HAP-1 (cell line): ENCODE data around the gene SNRNP35.
A peak's percentile ranks its signal among the peaks of the same experiment; 100 is the strongest.
"Not testable (repeated sequence)": the region's sequence is repeated elsewhere in the genome, so short reads cannot be mapped to it uniquely, and the experiment has no call there.

ENCODE experiments used
- DNase-seq, 2 experiments: peaks; one replicate each; pipeline ENCODE4 v3.0.0-alpha.2; 2016 to 2020; ENCODE audit warnings: low spot score in 2 of 2
- H3K27me3 ChIP-seq: fragments of 250-450 bp; sonication (Bioruptor Pico); 2 replicates; pipeline ENCODE4 v1.5.1; 2020; ENCODE audit warnings: low read depth, mild to moderate bottlenecking, moderate library complexity
- H3K36me3 ChIP-seq: fragments of 250-450 bp; sonication (Bioruptor Pico); replicated peaks from 2 replicates; pipeline ENCODE4 v1.5.1; 2020; ENCODE audit warnings: mild to moderate bottlenecking
- H3K4me1 ChIP-seq: fragments of 250-450 bp; sonication (Bioruptor Pico); 2 replicates; pipeline ENCODE4 v1.5.1; 2020; ENCODE audit warnings: mild to moderate bottlenecking
- H3K4me3 ChIP-seq: fragments of 250-450 bp; sonication (Bioruptor Pico); 2 replicates; pipeline ENCODE4 v1.5.1; 2020; ENCODE audit warnings: mild to moderate bottlenecking, moderate library complexity
- H3K9me3 ChIP-seq: fragments of 250-450 bp; sonication (Bioruptor Pico); 2 replicates; pipeline ENCODE4 v1.5.1; 2020; ENCODE audit warnings: mild to moderate bottlenecking, moderate library complexity
- in situ Hi-C: fragments of 300-500 bp; cut with MboI; formaldehyde crosslinking; loops from 3 replicates; pipeline ENCODE4 v1.14.3; 2020; ENCODE audit warnings: low sequenced_read_pairs, inconsistent platforms, mixed read lengths

The SNRNP35 gene

GRCh38 chr12:123441523-123442164, 16.3 kb upstream of the SNRNP35 start:
- no peak for DNase-seq
- H3K36me3 ChIP-seq: no peaks in the 10 kb centered on the region
- no peaks in the 10 kb centered on the region for H3K27me3 ChIP-seq
- no peak overlapping the region for H3K4me3 ChIP-seq
- in situ Hi-C loops: no loop called here
- H3K4me1 ChIP-seq: no peaks in the 10 kb centered on the region; the same call in none of the 2 replicates
- no peaks in the 10 kb centered on the region for H3K9me3 ChIP-seq

- Histone ChIP-seq H3K27me3 (no peaks in the 10 kb centered on the region), H3K4me1 (no peaks in the 10 kb centered on the region; the same call in none of the 2 replicates), H3K36me3 (no peaks in the 10 kb centered on the region), H3K9me3 (no peaks in the 10 kb centered on the region), H3K4me3 (no peak overlapping the region)
- in situ Hi-C loops: no loop called here
- DNase-seq: no peak
Observed at GRCh38 chr12:123442774-123443173, 15.2 kb upstream of the SNRNP35 start.

GRCh38 chr12:123444092-123445026, 13.6 kb upstream of the SNRNP35 start:
- no peak overlapping the region for H3K4me3 ChIP-seq
- no peaks in the 10 kb centered on the region for H3K36me3 ChIP-seq
- in situ Hi-C loops: no loop called here
- no peaks in the 10 kb centered on the region for H3K27me3 ChIP-seq
- H3K9me3 ChIP-seq: no peaks in the 10 kb centered on the region
- H3K4me1 ChIP-seq: no peaks in the 10 kb centered on the region; the same call in none of the 2 replicates
- no peak for DNase-seq

- Histone ChIP-seq H3K27me3 (no peaks in the 10 kb centered on the region), H3K4me1 (no peaks in the 10 kb centered on the region; the same call in none of the 2 replicates), H3K9me3 (no peaks in the 10 kb centered on the region), H3K36me3 (no peaks in the 10 kb centered on the region), H3K4me3 (no peak overlapping the region)
- DNase-seq: peak in 1 of 2 experiments; percentile 12
- in situ Hi-C loops: no loop called here
Observed at GRCh38 chr12:123445388-123446332, 12.3 kb upstream of the SNRNP35 start.

- H3K4me1 ChIP-seq: no peaks in the 10 kb centered on the region; the same call in none of the 2 replicates
- H3K27me3 ChIP-seq: no peaks in the 10 kb centered on the region
- in situ Hi-C loops: no loop called here
- H3K4me3 ChIP-seq: no peak overlapping the region
- DNase-seq: no peak
- H3K36me3 ChIP-seq: no peaks in the 10 kb centered on the region
- H3K9me3 ChIP-seq: no peaks in the 10 kb centered on the region
Observed at GRCh38 chr12:123446333-123446713, 11.6 kb upstream of the SNRNP35 start.

GRCh38 chr12:123449249-123449733, 8.6 kb upstream of the SNRNP35 start:
- no peaks in the 10 kb centered on the region; the same call in 1 of the 2 replicates for H3K4me1 ChIP-seq
- no peaks in the 10 kb centered on the region for H3K9me3 ChIP-seq
- H3K4me3 ChIP-seq: no peak overlapping the region
- no peak for DNase-seq
- H3K36me3 ChIP-seq: no peaks in the 10 kb centered on the region
- in situ Hi-C loops: no loop called here
- H3K27me3 ChIP-seq: no peaks in the 10 kb centered on the region

GRCh38 chr12:123449856-123450255, 8.1 kb upstream of the SNRNP35 start:
- H3K4me3 ChIP-seq: no peak overlapping the region
- H3K27me3 ChIP-seq: no peaks in the 10 kb centered on the region
- H3K36me3 ChIP-seq: no peaks in the 10 kb centered on the region
- no peaks in the 10 kb centered on the region; the same call in 1 of the 2 replicates for H3K4me1 ChIP-seq
- in situ Hi-C loops: no loop called here
- H3K9me3 ChIP-seq: no peaks in the 10 kb centered on the region
- no peak for DNase-seq

GRCh38 chr12:123450636-123451035, 7.3 kb upstream of the SNRNP35 start:
- Histone ChIP-seq H3K4me3 (no peak overlapping the region), H3K4me1 (no peaks in the 10 kb centered on the region; the same call in 1 of the 2 replicates), H3K27me3 (no peaks in the 10 kb centered on the region), H3K36me3 (no peaks in the 10 kb centered on the region), H3K9me3 (no peaks in the 10 kb centered on the region)
- in situ Hi-C loops: no loop called here
- DNase-seq: no peak

GRCh38 chr12:123452276-123452550, 5.7 kb upstream of the SNRNP35 start:
- H3K36me3 ChIP-seq, DNase-seq, H3K4me3 ChIP-seq, in situ Hi-C loops, H3K9me3 ChIP-seq, H3K27me3 ChIP-seq, H3K4me1 ChIP-seq: not testable (repeated sequence)

- in situ Hi-C loops: no loop called here
- Histone ChIP-seq H3K4me3 (no peak overlapping the region), H3K4me1 (no peaks in the 10 kb centered on the region), H3K27me3 (no peaks in the 10 kb centered on the region), H3K36me3 (no peaks in the 10 kb centered on the region), H3K9me3 (no peaks in the 10 kb centered on the region)
- DNase-seq: no peak
Observed at GRCh38 chr12:123453165-123453564, 4.8 kb upstream of the SNRNP35 start.

GRCh38 chr12:123463174-123463573, 5.2 kb downstream of the SNRNP35 start:
- peaks cover 11% of the 10 kb centered on the region for H3K4me1 ChIP-seq
- H3K4me3 ChIP-seq, H3K9me3 ChIP-seq, H3K27me3 ChIP-seq, in situ Hi-C loops, DNase-seq: not testable (repeated sequence)
- peaks cover 20% of the 10 kb centered on the region for H3K36me3 ChIP-seq

GRCh38 chr12:123465084-123465483, 7.1 kb downstream of the SNRNP35 start:
- no peak overlapping the region for H3K4me3 ChIP-seq
- no peaks in the 10 kb centered on the region for H3K27me3 ChIP-seq
- H3K4me1 ChIP-seq: no peaks in the 10 kb centered on the region
- H3K36me3 ChIP-seq: peaks cover 23% of the 10 kb centered on the region
- H3K9me3 ChIP-seq: no peaks in the 10 kb centered on the region
- DNase-seq: no peak
- in situ Hi-C loops: no loop called here

GRCh38 chr12:123468786-123469185, 10.8 kb downstream of the SNRNP35 start:
- Histone ChIP-seq H3K36me3 (peaks cover 38% of the 10 kb centered on the region), H3K4me3 (no peak overlapping the region), H3K27me3 (no peaks in the 10 kb centered on the region), H3K4me1 (no peaks in the 10 kb centered on the region), H3K9me3 (no peaks in the 10 kb centered on the region)
- DNase-seq: no peak
- in situ Hi-C loops: no loop called here
